Calu3 (cell line): ENCODE measurements around the gene LOXL3. TPM values are rescaled to one million over a fixed set of nuclear protein-coding genes. Genes with fewer than 3 reads are reported as not detected.

Experiments used
- BruUV-seq: library from RNA; stranded (reverse); fragments of 400-500 nt; replicated peaks from 2 replicates; lab custom pipeline; 2021; lab: Mats Ljungman, UMichigan
- CTCF ChIA-PET: fragments of 300-600 bp; sonication (Branson Sonifier 250); formaldehyde crosslinking; loops from one replicate; lab custom pipeline; 2022; ENCODE audit warnings: antibody characterized with exemption; lab: Charles Lee
- DNase-seq: peaks from one replicate; pipeline ENCODE4 v3.0.0; 2022
- H3K27ac Mint-ChIP-seq: one replicate; pipeline ENCODE4 v1.8.0; 2022; ENCODE audit warnings: mixed read lengths; ENCODE audit not compliant: unreplicated experiment
- H3K27me3 Mint-ChIP-seq: one replicate; pipeline ENCODE4 v1.8.0; 2022; ENCODE audit warnings: mixed read lengths; ENCODE audit not compliant: unreplicated experiment
- H3K36me3 Mint-ChIP-seq: one replicate; pipeline ENCODE4 v1.8.0; 2022; ENCODE audit warnings: mild to moderate bottlenecking, moderate library complexity, mixed read lengths; ENCODE audit not compliant: insufficient read depth, unreplicated experiment
- H3K4me1 Mint-ChIP-seq: one replicate; pipeline ENCODE4 v1.8.0; 2022; ENCODE audit warnings: mild to moderate bottlenecking, low read depth, mixed read lengths; ENCODE audit not compliant: unreplicated experiment
- H3K4me3 Mint-ChIP-seq: one replicate; pipeline ENCODE4 v1.8.0; 2022; ENCODE audit warnings: mild to moderate bottlenecking, low read depth, moderate library complexity, mixed read lengths; ENCODE audit not compliant: unreplicated experiment
- H3K9me3 Mint-ChIP-seq: one replicate; pipeline ENCODE4 v1.8.0; 2022; ENCODE audit warnings: low read depth, mixed read lengths; ENCODE audit not compliant: unreplicated experiment
- CTCF ChIP-seq: fragments of 200-600 bp; IDR thresholded peaks from one replicate; pipeline ENCODE4 v1.8.0; 2022; ENCODE audit warnings: antibody characterized with exemption; ENCODE audit not compliant: unreplicated experiment
- intact Hi-C: fragments of 100-400 bp; cut with micrococcal nuclease; formaldehyde crosslinking; loops from one replicate; pipeline ENCODE4 v1.10.0; 2022; ENCODE audit not compliant: unreplicated experiment
- total RNA-seq: library from RNA; stranded (reverse); gene quantifications from 2 replicates; pipeline ENCODE4 v1.2.3, GENCODE V29; 2022

The LOXL3 gene
- total RNA-seq, 1 experiment from 2014 or later: 1.2 TPM

- intact Hi-C loops: loop anchor here (1.0 to 10.0 kb wide), 2 partner anchors 48 to 197 kb away; partner anchors contain the start of gene TTC31
- DNase-seq: no peak
- H3K36me3 Mint-ChIP-seq: peaks cover 40% of the 10 kb centered on the region
- H3K4me1 Mint-ChIP-seq: peaks cover 28% of the 10 kb centered on the region
- H3K27ac Mint-ChIP-seq: no peak overlapping the region
- peaks cover 12% of the 10 kb centered on the region for H3K27me3 Mint-ChIP-seq
- no peak for TF ChIP-seq CTCF
- no peaks in the 10 kb centered on the region for H3K9me3 Mint-ChIP-seq
- CTCF ChIA-PET: interaction anchor here (0.7 to 1.9 kb wide), 5 partner anchors 17 to 73 kb away, joined by 3 to 11 read pairs (median 5); partner anchors contain the start of genes CCDC142, TLX2, TTC31 and WBP1
- BruUV-seq: no TSS peak
- no peak overlapping the region for H3K4me3 Mint-ChIP-seq
These were observed 22.1 kb downstream of the LOXL3 start for GRCh38 chr2:74531666-74532065.

- Mint-ChIP-seq H3K4me1 (peaks cover 28% of the 10 kb centered on the region), H3K36me3 (peaks cover 46% of the 10 kb centered on the region), H3K27me3 (peaks cover under 1% of the 10 kb centered on the region), H3K27ac (no peak overlapping the region), H3K4me3 (peak overlapping the region; percentile 95), H3K9me3 (no peaks in the 10 kb centered on the region)
- no peak for TF ChIP-seq CTCF
- no TSS peak for BruUV-seq
- CTCF ChIA-PET: interaction anchor here (1.0 to 1.9 kb wide), 4 partner anchors 16 to 196 kb away, joined by 3 to 11 read pairs (median 3); partner anchors contain the start of genes CCDC142, TLX2 and TTC31
- no peak for DNase-seq
- intact Hi-C loops: loop anchor here (10.0 kb wide), 1 partner anchor 196 kb away; no protein-coding TSS in a partner anchor
These were observed 23.2 kb downstream of the LOXL3 start for GRCh38 chr2:74530239-74531187.

DNA sequence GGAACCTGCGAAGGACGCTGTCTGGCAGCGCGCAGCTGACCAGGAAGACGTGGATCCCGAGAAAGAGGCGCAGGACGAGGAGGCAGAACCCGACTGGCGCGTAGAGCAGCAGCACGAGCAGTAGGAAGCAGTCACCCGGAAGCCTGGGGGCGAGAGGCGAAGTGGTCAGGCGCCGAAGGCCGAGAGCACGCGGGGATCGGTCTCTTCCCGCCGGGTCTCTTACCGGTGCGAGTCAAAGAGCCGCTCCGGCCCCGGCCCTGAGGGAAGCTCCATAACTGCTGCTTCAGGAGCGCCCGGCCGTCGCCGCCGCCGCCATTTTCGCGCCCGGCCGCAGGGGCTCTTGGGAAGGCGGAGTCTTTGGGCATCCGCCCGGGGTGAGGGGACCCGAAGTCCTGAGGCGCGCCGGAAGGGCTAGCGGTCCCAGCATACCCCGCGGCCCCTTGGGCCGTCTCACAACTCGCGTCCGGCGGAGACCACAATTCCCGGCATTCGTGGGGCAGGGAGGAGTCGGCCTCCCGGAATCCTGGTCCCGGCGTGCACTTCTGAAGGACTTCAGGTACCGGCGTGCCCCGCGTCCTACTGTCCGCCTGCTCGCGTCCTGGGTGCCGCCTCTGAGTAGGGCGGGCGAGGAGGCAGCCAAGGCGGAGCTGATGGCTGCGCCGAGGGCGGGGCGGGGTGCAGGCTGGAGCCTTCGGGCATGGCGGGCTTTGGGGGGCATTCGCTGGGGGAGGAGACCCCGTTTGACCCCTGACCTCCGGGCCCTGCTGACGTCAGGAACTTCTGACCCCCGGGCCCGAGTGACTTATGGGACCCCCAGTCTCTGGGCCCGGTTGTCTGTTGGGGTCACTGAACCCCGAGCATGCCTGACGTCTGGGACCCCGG is 24.1 kb downstream of the LOXL3 start, which contains the start of the genes AUP1 and HTRA2:
TSS of gene AUP1 (minus strand) at position 350 of the 882 bp plus-strand sequence. CDS start at position 273, 77 bp downstream.
TSS of gene HTRA2 (plus strand) at position 577 of the 882 bp plus-strand sequence. CDS start at position 651, 74 bp downstream.
- intact Hi-C loops: loop anchor here (2.0 to 10.0 kb wide), 2 partner anchors 23 to 195 kb away; partner anchors contain the start of gene PCGF1

More for the DNA sequence above, 24.1 kb downstream of the LOXL3 start, which contains the start of the genes AUP1 and HTRA2:
- H3K4me3 Mint-ChIP-seq: peak within 1 kb of the TSS; percentile 95
- peak; percentile 98 for DNase-seq
- no peaks in the 10 kb centered on the region for H3K9me3 Mint-ChIP-seq
- BruUV-seq: no TSS peak
- peaks cover 46% of the 10 kb centered on the region for H3K36me3 Mint-ChIP-seq
- H3K4me1 Mint-ChIP-seq: peaks cover 28% of the 10 kb centered on the region
- peak within 1 kb of the TSS; percentile 93 for H3K27ac Mint-ChIP-seq
- H3K27me3 Mint-ChIP-seq: no peaks in the 10 kb centered on the region
- TF ChIP-seq CTCF: no peak
- CTCF ChIA-PET: interaction anchor here (0.5 to 1.3 kb wide), 4 partner anchors 23 to 195 kb away, joined by 3 read pairs; no protein-coding TSS in a partner anchor
